ENCODE results near the gene THSD7A.

The THSD7A gene

GRCh38 chr7:11829954-11830353 lies 2.0 kb downstream of the THSD7A start:
- TF ChIP-seq POLR2AphosphoS5 (IDR thresholded peaks at IDR 0.05; ENCODE audit: low read depth, low read length): no peak

GRCh38 chr7:11819947-11820346 lies 12.1 kb downstream of the THSD7A start:
- TF ChIP-seq SIN3A (IDR thresholded peaks at IDR 0.05; ENCODE audit: borderline replicate concordance, insufficient read depth, low read length) (no peak), TAF1 (IDR thresholded peaks at IDR 0.05; ENCODE audit: borderline replicate concordance, insufficient read depth, low read length) (no peak)

GRCh38 chr7:11819271-11819670 lies 12.7 kb downstream of the THSD7A start:
- TF ChIP-seq FOXP2 (optimal IDR thresholded peaks at IDR 0.05; ENCODE audit: borderline replicate concordance, extremely low read depth, extremely low read length, insufficient read depth): no peak
- no peak for TF ChIP-seq SIN3A (IDR thresholded peaks at IDR 0.05; ENCODE audit: borderline replicate concordance, insufficient read depth, low read length)
- no peak for TF ChIP-seq POLR2AphosphoS5 (IDR thresholded peaks at IDR 0.05; ENCODE audit: low read depth, low read length)
- TF ChIP-seq TAF1 (IDR thresholded peaks at IDR 0.05; ENCODE audit: borderline replicate concordance, insufficient read depth, low read length): no peak

GRCh38 chr7:11818281-11818680 lies 13.7 kb downstream of the THSD7A start:
- no peak for TF ChIP-seq FOXP2 (optimal IDR thresholded peaks at IDR 0.05; ENCODE audit: borderline replicate concordance, extremely low read depth, extremely low read length, insufficient read depth)
- TF ChIP-seq SIN3A (IDR thresholded peaks at IDR 0.05; ENCODE audit: borderline replicate concordance, insufficient read depth, low read length): no peak
- TF ChIP-seq POLR2AphosphoS5 (IDR thresholded peaks at IDR 0.05; ENCODE audit: low read depth, low read length): no peak

GRCh38 chr7:11817111-11817740 lies 14.8 kb downstream of the THSD7A start:
- TF ChIP-seq REST (IDR thresholded peaks at IDR 0.05; ENCODE audit: insufficient read depth in 1 of 2, low read depth in 2 of 2, low read length in 2 of 2): no peak
- no peak for TF ChIP-seq TAF1 (IDR thresholded peaks at IDR 0.05; ENCODE audit: borderline replicate concordance, insufficient read depth, low read length)
- no peak for TF ChIP-seq SIN3A (IDR thresholded peaks at IDR 0.05; ENCODE audit: borderline replicate concordance, insufficient read depth, low read length)
- no peak for TF ChIP-seq FOXP2 (optimal IDR thresholded peaks at IDR 0.05; ENCODE audit: borderline replicate concordance, extremely low read depth, extremely low read length, insufficient read depth)
- TF ChIP-seq POLR2AphosphoS5 (IDR thresholded peaks at IDR 0.05; ENCODE audit: low read depth, low read length): no peak

- TF ChIP-seq SIN3A (IDR thresholded peaks at IDR 0.05; ENCODE audit: borderline replicate concordance, insufficient read depth, low read length) (no peak), TAF1 (IDR thresholded peaks at IDR 0.05; ENCODE audit: borderline replicate concordance, insufficient read depth, low read length) (no peak), POLR2AphosphoS5 (IDR thresholded peaks at IDR 0.05; ENCODE audit: low read depth, low read length) (no peak), REST (IDR thresholded peaks at IDR 0.05; ENCODE audit: insufficient read depth in 1 of 2, low read depth in 2 of 2, low read length in 2 of 2) (no peak), FOXP2 (optimal IDR thresholded peaks at IDR 0.05; ENCODE audit: borderline replicate concordance, extremely low read depth, extremely low read length, insufficient read depth) (no peak)
Measured at GRCh38 chr7:11811709-11812108, 20.3 kb downstream of the THSD7A start.

GRCh38 chr7:11810043-11810625 lies 21.9 kb downstream of the THSD7A start:
- TF ChIP-seq FOXP2 (optimal IDR thresholded peaks at IDR 0.05; ENCODE audit: borderline replicate concordance, extremely low read depth, extremely low read length, insufficient read depth) (no peak), REST (IDR thresholded peaks at IDR 0.05; ENCODE audit: insufficient read depth in 1 of 2, low read depth in 2 of 2, low read length in 2 of 2) (no peak), TAF1 (IDR thresholded peaks at IDR 0.05; ENCODE audit: borderline replicate concordance, insufficient read depth, low read length) (no peak), SIN3A (IDR thresholded peaks at IDR 0.05; ENCODE audit: borderline replicate concordance, insufficient read depth, low read length) (no peak), POLR2AphosphoS5 (IDR thresholded peaks at IDR 0.05; ENCODE audit: low read depth, low read length) (no peak)
